ENCODE results near the gene NBL1. TPM values are rescaled to one million over a fixed set of nuclear protein-coding genes. Genes with fewer than 3 reads are reported as not detected.

NBL1 gene
- total and polyA plus RNA-seq, 2 of the 4 experiments (the other 2 are of a cell fraction) = 14.0 to 54.2 TPM

DNA sequence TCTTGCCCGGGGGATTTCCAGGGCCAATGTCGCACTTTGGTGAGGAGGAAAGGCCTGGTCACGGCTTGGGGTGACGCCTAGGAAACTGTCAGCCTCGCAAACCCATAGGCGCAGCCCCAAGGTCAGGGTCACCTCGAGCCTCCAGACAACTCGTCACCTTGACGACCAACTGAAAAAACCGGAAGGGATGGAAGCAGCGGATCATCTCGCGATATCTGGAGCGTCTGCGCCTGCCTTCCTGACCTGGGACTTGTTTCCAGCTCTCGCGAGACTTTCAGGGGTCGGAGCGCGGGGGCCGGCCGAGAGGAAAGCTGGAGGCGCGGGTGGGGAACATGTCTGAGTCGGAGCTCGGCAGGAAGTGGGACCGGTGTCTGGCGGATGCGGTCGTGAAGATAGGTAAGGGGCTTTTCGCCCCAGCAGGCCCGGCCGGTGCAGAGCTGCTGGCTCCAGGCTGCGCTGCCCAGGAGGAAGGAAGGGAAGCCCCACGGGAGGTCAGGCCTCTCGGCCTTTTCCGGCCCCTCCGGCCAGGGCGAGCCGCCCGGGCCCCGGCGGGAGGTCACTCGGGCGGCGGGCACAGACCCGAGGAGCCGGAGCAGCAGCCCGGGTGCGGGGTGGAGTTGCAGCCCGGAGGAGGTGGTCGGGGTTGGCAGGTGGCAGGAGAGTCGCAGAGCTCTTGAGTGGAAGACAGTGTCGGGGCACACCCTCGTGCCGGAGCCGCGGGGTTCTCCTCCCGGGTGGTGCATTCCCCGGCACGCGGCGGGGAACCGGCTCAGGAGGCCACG, 47.2 kb upstream of the NBL1 start:
- H3K14ac ChIP-seq (replicated peaks; ENCODE audit: low read depth, low read length) = peak overlapping the region; percentile 57
- BruUV-seq (replicated peaks) = no TSS peak
- dilution Hi-C loops (cut with HindIII; ENCODE audit: low sequenced_read_pairs, unreplicated experiment) = no loop called here
- H2AK9ac ChIP-seq (replicated peaks; ENCODE audit: low read depth, low read length, poor library complexity) = peak overlapping the region; percentile 91
- WGBS, 2 experiments (ENCODE audit: extremely low coverage in 2 of 2, insufficient read length in 1 of 2) = 0% methylated on average over 23 of the region's 65 CpGs; no CpG with 5 or more reads in 1 of the 2 experiments
- peak overlapping the region; percentile 93 for H2AFZ ChIP-seq (replicated peaks; ENCODE audit: low read length, poor library complexity)
- peak overlapping the region; percentile 45 for H4K91ac ChIP-seq (ENCODE audit: insufficient read depth, low read depth, low read length)
- peak overlapping the region; percentile 79 to 87 for H4K8ac ChIP-seq (ENCODE audit: low read depth in 2 of 2, low read length in 2 of 2)
- H2BK20ac ChIP-seq (ENCODE audit: low read depth, low read length) = no peak overlapping the region
- in situ Hi-C loops (cut with MboI; ENCODE audit: low sequenced_read_pairs) = no loop called here
- H3K9me1 ChIP-seq (ENCODE audit: insufficient read depth, low read length) = peaks cover 5% of the 10 kb centered on the region
- H3K36me3 ChIP-seq (ENCODE audit: control insufficient read depth, insufficient read depth, low read length) = no peaks in the 10 kb centered on the region
- DNase-seq (peak; percentile 97), ATAC-seq (ENCODE audit: low read depth) (peak; percentile 97)
- H2BK15ac ChIP-seq (ENCODE audit: low read depth, low read length) = peak overlapping the region; percentile 3; the same call in 2 of the 3 replicates
- peak overlapping the region; percentile 60 for H3K56ac ChIP-seq (ENCODE audit: extremely low read depth, insufficient read depth, low read length)
- peaks cover 22% of the 10 kb centered on the region for H4K20me1 ChIP-seq (ENCODE audit: insufficient read depth, low read length)
- peak overlapping the region; percentile 80 for H3K27ac ChIP-seq (ENCODE audit: insufficient read depth, low read length)
- intact Hi-C loops (cut with micrococcal nuclease) = loop anchor here (2.0 to 5.0 kb wide), 3 partner anchors 48 to 200 kb away; partner anchors contain the start of genes CAPZB and NBL1
- H4K5ac ChIP-seq (ENCODE audit: low read depth, low read length) = peak overlapping the region; percentile 86
- H3K23ac ChIP-seq (ENCODE audit: low read depth, low read length) = peak overlapping the region; percentile 50
- peak overlapping the region; percentile 56 for H3K18ac ChIP-seq (ENCODE audit: low read depth, low read length)
- H3K4me2 ChIP-seq (ENCODE audit: low read depth, low read length) = peak overlapping the region; percentile 94
- peaks cover 9 to 39% of the 10 kb centered on the region in 2 experiments; a peak in 3 of 4 replicates for H3K79me1 ChIP-seq (ENCODE audit: low read depth in 1 of 2, low read length in 2 of 2)
- H2AK5ac ChIP-seq (ENCODE audit: low read depth, low read length) = peak overlapping the region; percentile 63; the same call in 1 of the 2 replicates
- H3K4me3 ChIP-seq (ENCODE audit: insufficient read depth, low read depth, low read length) = peak overlapping the region; percentile 72
- H3K4ac ChIP-seq (ENCODE audit: low read depth, low read length) = peak overlapping the region; percentile 68
- H2BK120ac ChIP-seq (ENCODE audit: low read depth, low read length) = peak overlapping the region; percentile 29; the same call in 1 of the 2 replicates
- peak overlapping the region; percentile 66 for H3K9ac ChIP-seq (ENCODE audit: low read depth, low read length)
- H3K27me3 ChIP-seq (ENCODE audit: control insufficient read depth, insufficient read depth, low read length) = no peaks in the 10 kb centered on the region
- H3K4me1 ChIP-seq (ENCODE audit: control insufficient read depth, insufficient read depth, low read length) = no peaks in the 10 kb centered on the region
- no peaks in the 10 kb centered on the region for H3K9me3 ChIP-seq (ENCODE audit: control insufficient read depth, insufficient read depth, low read length)
- ChIA-PET CTCF (no interaction called here), POLR2A (ENCODE audit: unreplicated experiment) (interaction anchor here (0.7 kb wide), 1 partner anchor 20 kb away, joined by 3 read pairs; no protein-coding TSS in a partner anchor)
- H2BK5ac ChIP-seq (ENCODE audit: low read depth, low read length, poor library complexity, severe bottlenecking) = peak overlapping the region; percentile 75
- TF ChIP-seq RFX5 (IDR thresholded peaks at IDR 0.05; ENCODE audit: low read depth, low read length) (no peak), SMC3 (IDR thresholded peaks at IDR 0.05; ENCODE audit: low read depth, low read length) (no peak), RCOR1 (IDR thresholded peaks at IDR 0.05; ENCODE audit: insufficient replicate concordance, low read length) (no peak), BHLHE40 (IDR thresholded peaks at IDR 0.05; ENCODE audit: low read depth, low read length) (no peak), MXI1 (IDR thresholded peaks at IDR 0.05; ENCODE audit: borderline replicate concordance, low read depth, low read length) (peak; percentile 81; the same call in 1 of the 2 replicates), USF2 (IDR thresholded peaks at IDR 0.05; ENCODE audit: low read depth, low read length) (no peak), MAFK (IDR thresholded peaks at IDR 0.05; ENCODE audit: low read depth, low read length) (no peak), RAD21 (IDR thresholded peaks at IDR 0.05; ENCODE audit: low read length) (no peak), CEBPB (IDR thresholded peaks at IDR 0.05; ENCODE audit: low read depth, low read length) (no peak), NFE2L2 (IDR thresholded peaks at IDR 0.05; ENCODE audit: low read depth, low read length) (no peak), FOS (IDR thresholded peaks at IDR 0.05; ENCODE audit: low read depth, low read length) (no peak), POLR2A (IDR thresholded peaks at IDR 0.05; ENCODE audit: low read depth, low read length) (peak; percentile 88), CHD1 (IDR thresholded peaks at IDR 0.05; ENCODE audit: low read depth, low read length) (no peak), MAZ (IDR thresholded peaks at IDR 0.05; ENCODE audit: borderline replicate concordance, low read depth, low read length) (peak; percentile 82; the same call in 1 of the 2 replicates)
- TF ChIP-seq, protein P1, sequence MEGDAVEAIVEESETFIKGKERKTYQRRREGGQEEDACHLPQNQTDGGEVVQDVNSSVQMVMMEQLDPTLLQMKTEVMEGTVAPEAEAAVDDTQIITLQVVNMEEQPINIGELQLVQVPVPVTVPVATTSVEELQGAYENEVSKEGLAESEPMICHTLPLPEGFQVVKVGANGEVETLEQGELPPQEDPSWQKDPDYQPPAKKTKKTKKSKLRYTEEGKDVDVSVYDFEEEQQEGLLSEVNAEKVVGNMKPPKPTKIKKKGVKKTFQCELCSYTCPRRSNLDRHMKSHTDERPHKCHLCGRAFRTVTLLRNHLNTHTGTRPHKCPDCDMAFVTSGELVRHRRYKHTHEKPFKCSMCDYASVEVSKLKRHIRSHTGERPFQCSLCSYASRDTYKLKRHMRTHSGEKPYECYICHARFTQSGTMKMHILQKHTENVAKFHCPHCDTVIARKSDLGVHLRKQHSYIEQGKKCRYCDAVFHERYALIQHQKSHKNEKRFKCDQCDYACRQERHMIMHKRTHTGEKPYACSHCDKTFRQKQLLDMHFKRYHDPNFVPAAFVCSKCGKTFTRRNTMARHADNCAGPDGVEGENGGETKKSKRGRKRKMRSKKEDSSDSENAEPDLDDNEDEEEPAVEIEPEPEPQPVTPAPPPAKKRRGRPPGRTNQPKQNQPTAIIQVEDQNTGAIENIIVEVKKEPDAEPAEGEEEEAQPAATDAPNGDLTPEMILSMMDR (conservative IDR thresholded peaks at IDR 0.05; ENCODE audit: low read depth, low read length) = no peak

All from IMR-90 (cell line).